H9 (cell line): ENCODE measurements around the gene NOP9. TPM values are rescaled to one million over a fixed set of nuclear protein-coding genes. Genes with fewer than 3 reads are reported as not detected.

Experiments
- DNase-seq: peaks from one replicate; pipeline ENCODE4 v3.0.0-alpha.2; 2017
- H2AFZ ChIP-seq: one replicate; pipeline ENCODE4 v1.6.1; 2013; ENCODE audit warnings: mild to moderate bottlenecking, low read length, control low read depth, moderate library complexity
- H2AK5ac ChIP-seq: 2 replicates; pipeline ENCODE4 v1.6.1; 2013; ENCODE audit warnings: low read length, control low read depth, mixed read lengths; ENCODE audit not compliant: insufficient read length
- H2BK120ac ChIP-seq: one replicate; pipeline ENCODE4 v1.6.1; 2013; ENCODE audit warnings: low read depth, mild to moderate bottlenecking, low read length, control low read depth, inconsistent platforms; ENCODE audit not compliant: poor library complexity, severe bottlenecking
- H2BK12ac ChIP-seq: 2 replicates; pipeline ENCODE4 v1.6.1; 2013; ENCODE audit warnings: low read length, control low read depth, mixed read lengths, low read depth; ENCODE audit not compliant: insufficient read length
- H2BK15ac ChIP-seq: 2 replicates; pipeline ENCODE4 v1.6.1; 2013; ENCODE audit warnings: low read depth, low read length, control low read depth
- H2BK20ac ChIP-seq: one replicate; pipeline ENCODE4 v1.6.1; 2013; ENCODE audit warnings: low read depth, mild to moderate bottlenecking, low read length, control low read depth, inconsistent platforms; ENCODE audit not compliant: poor library complexity, severe bottlenecking
- H2BK5ac ChIP-seq: 2 replicates; pipeline ENCODE4 v1.6.1; 2013; ENCODE audit warnings: low read length, control low read depth, mixed read lengths; ENCODE audit not compliant: insufficient read length
- H3K14ac ChIP-seq: 2 replicates; pipeline ENCODE4 v1.6.1; 2013; ENCODE audit warnings: low read length, control low read depth; ENCODE audit not compliant: insufficient read depth
- H3K18ac ChIP-seq: 2 replicates; pipeline ENCODE4 v1.6.1; 2013; ENCODE audit warnings: low read depth, mild to moderate bottlenecking, mixed read lengths, low read length, control low read depth; ENCODE audit not compliant: insufficient read length
- H3K23ac ChIP-seq: 2 replicates; pipeline ENCODE4 v1.6.1; 2013; ENCODE audit warnings: low read length, control low read depth, mixed read lengths, low read depth; ENCODE audit not compliant: insufficient read length
- H3K23me2 ChIP-seq: 2 replicates; pipeline ENCODE4 v1.6.1; 2013; ENCODE audit warnings: low read depth, mild to moderate bottlenecking, mixed read lengths, low read length, control low read depth; ENCODE audit not compliant: insufficient read length, poor library complexity, severe bottlenecking
- H3K27ac ChIP-seq: 2 replicates; pipeline ENCODE4 v1.5.1; 2013; ENCODE audit warnings: low read length, control low read depth, mixed read lengths, low read depth; ENCODE audit not compliant: insufficient read length
- H3K27me3 ChIP-seq: 2 replicates; pipeline ENCODE4 v1.6.1; 2013; ENCODE audit warnings: low read length, control low read depth, inconsistent platforms; ENCODE audit not compliant: insufficient read depth
- H3K4ac ChIP-seq: 2 replicates; pipeline ENCODE4 v1.6.1; 2013; ENCODE audit warnings: low read depth, mild to moderate bottlenecking, control low read depth, inconsistent platforms, low read length, moderate library complexity
- H3K4me1 ChIP-seq: 2 replicates; pipeline ENCODE4 v1.6.1; 2013; ENCODE audit warnings: low read length, control low read depth, inconsistent platforms; ENCODE audit not compliant: insufficient read depth
- H3K4me2 ChIP-seq: 2 replicates; pipeline ENCODE4 v1.6.1; 2013; ENCODE audit warnings: low read length, control low read depth, mixed read lengths; ENCODE audit not compliant: insufficient read length, insufficient read depth
- H3K56ac ChIP-seq: 2 replicates; pipeline ENCODE4 v1.6.1; 2013; ENCODE audit warnings: low read depth, mild to moderate bottlenecking, mixed read lengths, low read length, control low read depth; ENCODE audit not compliant: insufficient read length
- H3K79me1 ChIP-seq: 2 replicates; pipeline ENCODE4 v1.6.1; 2013; ENCODE audit warnings: low read depth, mild to moderate bottlenecking, moderate library complexity, low read length, control low read depth, inconsistent platforms; ENCODE audit not compliant: insufficient read depth, poor library complexity, severe bottlenecking
- H3K79me2 ChIP-seq: 2 replicates; pipeline ENCODE4 v1.6.1; 2013; ENCODE audit warnings: low read length, control low read depth, inconsistent platforms; ENCODE audit not compliant: insufficient read depth
- H3K9ac ChIP-seq: 2 replicates; pipeline ENCODE4 v1.6.1; 2013; ENCODE audit warnings: low read length, control low read depth, mixed read lengths; ENCODE audit not compliant: insufficient read length; ENCODE audit errors: extremely low read depth
- H3K9me3 ChIP-seq: one replicate; pipeline ENCODE4 v1.6.1; 2013; ENCODE audit warnings: low read depth, low read length, inconsistent platforms; ENCODE audit not compliant: control insufficient read depth
- H3T11ph ChIP-seq: one replicate; pipeline ENCODE4 v1.6.1; 2013; ENCODE audit warnings: mild to moderate bottlenecking, low read length, control low read depth, inconsistent platforms
- H4K20me1 ChIP-seq: one replicate; pipeline ENCODE4 v1.6.1; 2013; ENCODE audit not compliant: control insufficient read depth, insufficient read length, insufficient read depth
- H4K5ac ChIP-seq: 2 replicates; pipeline ENCODE4 v1.6.1; 2013; ENCODE audit warnings: low read depth, mild to moderate bottlenecking, mixed read lengths, low read length, control low read depth; ENCODE audit not compliant: insufficient read length
- H4K8ac ChIP-seq: replicated peaks from 2 replicates; pipeline ENCODE4 v1.6.1; 2013; ENCODE audit warnings: low read length, control low read depth, mixed read lengths, low read depth; ENCODE audit not compliant: insufficient read length
- H4K91ac ChIP-seq: 2 replicates; pipeline ENCODE4 v1.6.1; 2013; ENCODE audit warnings: low read depth, mild to moderate bottlenecking, moderate library complexity, mixed read lengths, low read length, control low read depth; ENCODE audit not compliant: insufficient read length
- H3K27ac Mint-ChIP-seq, 3 experiments: 2 replicates in 2 of 3; 3 replicates in 1 of 3; pipeline ENCODE4 v1.8.0; 2020 to 2021; ENCODE audit warnings: mixed read lengths in 3 of 3, mild to moderate bottlenecking in 1 of 3, moderate library complexity in 1 of 3
- H3K27me3 Mint-ChIP-seq: 2 replicates; pipeline ENCODE4 v1.8.0; 2021; ENCODE audit warnings: low read depth, mild to moderate bottlenecking, moderate library complexity, mixed read lengths
- H3K36me3 Mint-ChIP-seq, 3 experiments: 2 replicates in 2 of 3; 3 replicates in 1 of 3; pipeline ENCODE4 v1.8.0; 2020 to 2021; ENCODE audit warnings: low read depth in 3 of 3, mixed read lengths in 3 of 3; ENCODE audit not compliant: insufficient read depth in 1 of 3
- H3K4me1 Mint-ChIP-seq, 2 experiments: 2 replicates each; pipeline ENCODE4 v1.8.0; 2020; ENCODE audit warnings: mixed read lengths in 2 of 2
- H3K4me3 Mint-ChIP-seq, 2 experiments: 2 replicates in 1 of 2; 3 replicates in 1 of 2; pipeline ENCODE4 v1.8.0; 2020 to 2021; ENCODE audit warnings: mild to moderate bottlenecking in 2 of 2, mixed read lengths in 2 of 2, moderate library complexity in 1 of 2
- H3K9me3 Mint-ChIP-seq, 2 experiments: 2 replicates in 1 of 2; 3 replicates in 1 of 2; pipeline ENCODE4 v1.8.0; 2020; ENCODE audit warnings: mild to moderate bottlenecking in 2 of 2, mixed read lengths in 2 of 2, moderate library complexity in 1 of 2
- WGBS: extraction: QIAGEN DNeasy Blood & Tissue Kit; methylation state at CpG from one replicate; pipeline ENCODE4 v1.1.7; 2013; ENCODE audit warnings: missing lambda C conversion rate, low lambda C conversion rate, mixed read lengths; ENCODE audit not compliant: insufficient read length; ENCODE audit errors: extremely low coverage; 5-methylcytosine and 5-hydroxymethylcytosine counted together
- total RNA-seq: library from RNA; stranded (reverse); gene quantifications from 2 replicates; pipeline ENCODE4 v1.2.1, GENCODE V29; 2021
- TF ChIP-seq, protein P1 (sequence below): fragments of 200-600 bp; sonication (generic); conservative IDR thresholded peaks from 3 replicates; pipeline ENCODE4 v1.8.0; 2021; ENCODE audit warnings: antibody characterized with exemption, mild to moderate bottlenecking

The NOP9 gene
- total RNA-seq, 1 experiment from 2014 or later: 34.7 TPM

DNA sequence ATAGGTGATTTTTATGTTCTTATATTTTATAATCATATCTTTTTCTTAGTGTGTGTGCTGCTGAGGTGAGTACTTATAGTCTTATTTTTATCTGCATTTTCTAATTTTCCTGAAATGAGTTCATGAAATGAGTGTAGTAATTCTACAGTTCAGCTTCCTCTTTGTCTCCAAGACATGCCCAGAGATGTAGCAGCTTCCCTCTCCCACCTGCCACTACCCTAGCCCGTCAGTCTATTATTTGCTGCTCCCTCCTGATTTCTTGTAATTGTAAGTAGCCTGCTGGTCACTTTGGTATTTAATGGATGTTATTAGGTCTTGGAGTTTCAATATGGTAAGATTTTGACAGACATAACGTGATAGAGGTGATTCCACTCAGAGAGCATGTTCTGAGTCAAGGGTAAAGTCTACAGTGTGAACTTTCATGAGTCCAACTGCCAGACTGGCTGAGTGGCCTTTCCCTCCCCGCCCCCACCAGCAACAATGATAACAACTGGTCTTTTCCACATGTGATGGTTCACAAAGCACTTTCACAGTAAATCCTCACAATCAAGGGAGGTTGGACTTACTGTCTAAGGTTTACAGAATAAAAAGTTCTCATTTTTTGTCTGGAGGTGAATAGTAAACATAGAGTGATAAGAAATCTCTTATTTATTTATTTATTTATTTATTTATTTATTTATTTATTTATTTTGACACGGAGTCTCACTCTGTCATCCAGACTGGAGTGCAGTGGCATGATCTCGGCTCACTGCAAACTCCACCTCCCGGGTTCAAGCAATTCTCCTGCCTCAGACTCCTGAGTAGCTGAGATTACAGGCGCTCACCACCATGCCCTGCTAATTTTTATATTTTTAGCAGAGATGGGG is 44.4 kb downstream of the NOP9 start:
- no peaks in the 10 kb centered on the region for H4K20me1 ChIP-seq
- H3T11ph ChIP-seq: no peak overlapping the region
- H2AK5ac ChIP-seq: no peak overlapping the region
- H3K4me2 ChIP-seq: no peak overlapping the region
- H3K9me3 ChIP-seq: no peaks in the 10 kb centered on the region
- no peak overlapping the region for H2BK5ac ChIP-seq
- Mint-ChIP-seq H3K4me3 (no peak overlapping the region), H3K36me3 (no peaks in the 10 kb centered on the region), H3K4me1 (peaks cover 9 to 11% of the 10 kb centered on the region in 2 experiments; a peak in 3 of 4 replicates), H3K9me3 (no peaks in the 10 kb centered on the region), H3K27ac (no peak overlapping the region), H3K27me3 (peaks cover 85% of the 10 kb centered on the region)
- no peaks in the 10 kb centered on the region for H3K79me2 ChIP-seq
- H2BK12ac ChIP-seq: no peak overlapping the region
- no peaks in the 10 kb centered on the region for H3K4me1 ChIP-seq
- H4K8ac ChIP-seq: no peak overlapping the region
- no peak overlapping the region for H3K4ac ChIP-seq
- H3K27me3 ChIP-seq: peaks cover 18% of the 10 kb centered on the region; the same call in 1 of the 2 replicates
- H2BK120ac ChIP-seq: no peak overlapping the region
- H2AFZ ChIP-seq: no peak overlapping the region
- no peak overlapping the region for H3K14ac ChIP-seq
- H3K56ac ChIP-seq: no peak overlapping the region
- no peak overlapping the region for H3K23ac ChIP-seq
- H4K91ac ChIP-seq: no peak overlapping the region
- TF ChIP-seq, protein P1, sequence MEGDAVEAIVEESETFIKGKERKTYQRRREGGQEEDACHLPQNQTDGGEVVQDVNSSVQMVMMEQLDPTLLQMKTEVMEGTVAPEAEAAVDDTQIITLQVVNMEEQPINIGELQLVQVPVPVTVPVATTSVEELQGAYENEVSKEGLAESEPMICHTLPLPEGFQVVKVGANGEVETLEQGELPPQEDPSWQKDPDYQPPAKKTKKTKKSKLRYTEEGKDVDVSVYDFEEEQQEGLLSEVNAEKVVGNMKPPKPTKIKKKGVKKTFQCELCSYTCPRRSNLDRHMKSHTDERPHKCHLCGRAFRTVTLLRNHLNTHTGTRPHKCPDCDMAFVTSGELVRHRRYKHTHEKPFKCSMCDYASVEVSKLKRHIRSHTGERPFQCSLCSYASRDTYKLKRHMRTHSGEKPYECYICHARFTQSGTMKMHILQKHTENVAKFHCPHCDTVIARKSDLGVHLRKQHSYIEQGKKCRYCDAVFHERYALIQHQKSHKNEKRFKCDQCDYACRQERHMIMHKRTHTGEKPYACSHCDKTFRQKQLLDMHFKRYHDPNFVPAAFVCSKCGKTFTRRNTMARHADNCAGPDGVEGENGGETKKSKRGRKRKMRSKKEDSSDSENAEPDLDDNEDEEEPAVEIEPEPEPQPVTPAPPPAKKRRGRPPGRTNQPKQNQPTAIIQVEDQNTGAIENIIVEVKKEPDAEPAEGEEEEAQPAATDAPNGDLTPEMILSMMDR: no peak
- no peak overlapping the region for H4K5ac ChIP-seq
- H3K23me2 ChIP-seq: peaks cover 8% of the 10 kb centered on the region
- H3K18ac ChIP-seq: no peak overlapping the region
- no peak overlapping the region for H3K27ac ChIP-seq
- no peak overlapping the region for H2BK15ac ChIP-seq
- no peaks in the 10 kb centered on the region for H3K79me1 ChIP-seq
- no CpG with 5 or more reads among the region's 7 CpGs for WGBS
- DNase-seq: no peak
- H2BK20ac ChIP-seq: no peak overlapping the region
- H3K9ac ChIP-seq: no peak overlapping the region
